Activated naive CD4-positive, alpha-beta T cell treated with anti-CD3 and anti-CD28 coated beads, Interleukin-2, amount 50 U/mL, for 24 hours (primary cell): ENCODE data around the gene HYDIN.

ENCODE experiments used
- H3K27ac Mint-ChIP-seq: one replicate; pipeline ENCODE4 v1.8.0; 2021; ENCODE audit warnings: mild to moderate bottlenecking, mixed read lengths
- H3K27me3 Mint-ChIP-seq: one replicate; pipeline ENCODE4 v1.8.0; 2021; ENCODE audit warnings: mixed read lengths
- H3K36me3 Mint-ChIP-seq: one replicate; pipeline ENCODE4 v1.8.0; 2021; ENCODE audit warnings: mixed read lengths
- H3K4me1 Mint-ChIP-seq: one replicate; pipeline ENCODE4 v1.8.0; 2021; ENCODE audit warnings: mixed read lengths
- H3K4me3 Mint-ChIP-seq: one replicate; pipeline ENCODE4 v1.8.0; 2021; ENCODE audit warnings: mild to moderate bottlenecking, mixed read lengths
- H3K9me3 Mint-ChIP-seq: one replicate; pipeline ENCODE4 v1.8.0; 2021; ENCODE audit warnings: mixed read lengths

HYDIN gene

DNA sequence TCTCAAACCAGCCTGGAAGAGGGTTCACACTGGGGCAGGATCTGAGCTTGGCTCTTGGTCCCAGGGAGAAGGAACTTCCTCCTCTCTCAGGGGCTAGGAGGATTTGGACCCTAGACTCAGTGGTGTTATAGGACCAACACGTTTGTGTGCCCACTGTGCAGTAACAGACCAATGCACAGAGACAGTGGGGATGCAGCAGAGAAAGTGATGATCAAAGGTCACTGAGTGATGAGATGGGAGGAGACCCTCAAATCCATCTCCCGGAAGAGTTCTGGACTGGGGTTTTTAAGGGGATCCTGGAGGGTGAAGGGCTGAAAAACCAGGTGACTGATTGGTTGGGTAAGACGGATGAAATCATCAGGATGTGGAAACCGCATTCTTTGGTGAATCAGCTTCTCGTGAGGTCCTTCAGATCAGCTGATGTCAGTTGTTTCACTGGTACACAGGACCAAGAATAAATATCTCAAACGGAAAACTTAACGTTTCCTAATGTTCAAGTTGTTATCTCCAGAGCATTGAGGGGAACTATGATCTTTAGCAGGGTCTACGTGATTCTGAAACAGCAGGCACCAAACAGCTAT lies 426.3 kb downstream of the HYDIN start:
- no peaks in the 10 kb centered on the region for H3K27me3 Mint-ChIP-seq
- H3K36me3 Mint-ChIP-seq, result peaks cover 4% of the 10 kb centered on the region
- no peak overlapping the region for H3K4me3 Mint-ChIP-seq
- no peak overlapping the region for H3K27ac Mint-ChIP-seq
- H3K9me3 Mint-ChIP-seq, result no peaks in the 10 kb centered on the region
- H3K4me1 Mint-ChIP-seq, result peaks cover 11% of the 10 kb centered on the region

DNA sequence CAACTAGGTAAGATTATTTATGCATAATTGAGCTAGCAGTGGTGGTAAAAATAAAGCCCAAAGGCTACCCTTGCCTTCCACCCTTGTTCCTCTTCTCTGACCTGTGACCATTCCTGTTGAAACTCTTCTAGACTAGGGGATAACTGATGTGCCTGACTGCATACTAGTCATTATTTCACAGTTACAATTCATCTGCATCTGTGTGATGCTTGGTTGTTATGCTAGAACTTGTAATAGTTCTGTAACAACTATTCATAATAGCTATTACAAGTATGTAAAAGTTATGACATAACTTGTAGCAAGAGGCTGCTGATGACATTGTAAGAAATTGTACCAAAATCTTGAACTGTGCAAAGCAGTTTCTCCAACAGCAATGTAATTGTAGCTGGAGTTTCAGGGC lies 427.2 kb downstream of the HYDIN start:
- Mint-ChIP-seq H3K4me1 (peaks cover 20% of the 10 kb centered on the region), H3K4me3 (no peak overlapping the region), H3K27ac (no peak overlapping the region), H3K27me3 (no peaks in the 10 kb centered on the region), H3K9me3 (no peaks in the 10 kb centered on the region), H3K36me3 (peaks cover 4% of the 10 kb centered on the region)

DNA sequence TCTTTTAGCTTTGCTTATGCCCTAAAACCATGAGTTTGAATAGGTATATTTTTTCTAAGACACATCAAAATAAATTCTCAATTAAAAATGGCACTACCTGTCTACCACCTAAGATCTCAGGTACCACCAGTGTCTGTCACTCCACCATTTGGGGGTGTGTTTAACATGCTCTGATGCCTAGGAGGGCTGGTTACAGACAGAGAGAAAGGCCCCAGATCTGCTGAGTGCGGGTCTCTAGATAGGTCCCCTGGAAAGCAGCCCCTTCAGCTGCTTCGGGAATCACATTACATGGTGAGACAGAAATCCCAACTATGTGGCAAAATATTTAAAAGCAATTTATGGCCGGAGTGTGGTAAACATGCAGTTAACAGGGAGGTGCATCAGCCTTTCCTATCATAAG lies 428.9 kb downstream of the HYDIN start:
- H3K4me1 Mint-ChIP-seq, result peaks cover 34% of the 10 kb centered on the region
- H3K27me3 Mint-ChIP-seq, result no peaks in the 10 kb centered on the region
- peaks cover 4% of the 10 kb centered on the region for H3K36me3 Mint-ChIP-seq
- no peak overlapping the region for H3K27ac Mint-ChIP-seq
- no peaks in the 10 kb centered on the region for H3K9me3 Mint-ChIP-seq
- peak overlapping the region; percentile 93 for H3K4me3 Mint-ChIP-seq

DNA sequence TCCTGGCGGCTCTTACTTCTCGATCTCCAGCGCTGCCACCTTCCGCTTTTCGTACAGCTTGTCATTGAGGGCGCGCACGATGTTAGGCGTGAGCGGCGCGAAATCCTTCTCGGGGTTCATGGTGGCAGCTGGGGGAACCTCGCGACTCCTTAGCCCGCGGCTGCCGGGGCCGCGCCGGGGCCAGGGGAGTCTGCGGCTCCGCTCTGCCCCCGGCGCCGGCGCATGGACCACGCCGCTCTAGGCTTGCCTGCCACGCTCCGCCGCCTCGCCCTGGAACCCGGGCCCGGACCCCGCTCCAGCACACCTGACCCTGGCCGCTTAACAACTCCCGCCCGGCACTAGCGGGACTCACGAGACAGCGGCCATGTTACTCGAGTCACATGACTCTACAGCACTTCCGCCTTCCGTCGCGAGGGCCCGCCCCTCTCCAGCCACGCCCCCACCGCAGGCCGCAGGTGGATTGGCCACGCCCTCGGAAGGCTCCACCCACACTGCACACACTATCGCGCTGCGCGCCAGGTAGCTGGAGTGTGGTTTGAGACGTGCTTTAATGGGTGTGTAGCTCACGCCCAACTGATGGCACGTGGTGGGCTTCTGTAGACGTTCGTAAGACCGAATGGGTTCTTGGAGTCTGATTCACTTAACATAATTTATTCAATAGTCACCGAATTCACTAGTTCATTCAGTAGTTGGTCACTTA lies 429.6 kb downstream of the HYDIN start, which contains the start of gene VAC14:
VAC14 (minus strand) TSS at position 378 of the 700 bp plus-strand sequence; CDS start at position 120, 258 bp downstream.
- no peaks in the 10 kb centered on the region for H3K27me3 Mint-ChIP-seq
- H3K27ac Mint-ChIP-seq, result peak within 1 kb of the TSS; percentile 86
- no peaks in the 10 kb centered on the region for H3K9me3 Mint-ChIP-seq
- peaks cover 4% of the 10 kb centered on the region for H3K36me3 Mint-ChIP-seq
- peaks cover 37% of the 10 kb centered on the region for H3K4me1 Mint-ChIP-seq
- peak within 1 kb of the TSS; percentile 93 for H3K4me3 Mint-ChIP-seq

DNA sequence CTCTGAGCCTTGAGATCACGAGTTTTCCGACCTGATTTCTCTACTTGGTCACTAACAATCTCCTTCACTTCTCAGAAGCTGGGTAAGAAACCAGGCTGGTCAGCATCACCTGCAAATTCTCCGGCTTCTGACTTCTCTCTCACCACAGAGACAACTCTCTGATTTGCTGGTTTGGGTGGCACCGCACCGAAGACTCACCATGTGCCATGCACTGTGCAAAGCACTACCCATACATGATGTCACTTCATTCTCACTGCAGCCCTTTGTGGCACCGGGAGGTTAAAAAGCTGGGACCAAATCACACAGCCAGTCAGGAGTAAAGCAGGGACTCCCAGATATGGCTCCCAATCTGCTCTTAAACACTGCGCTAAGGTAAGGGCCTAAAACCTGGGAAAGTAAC lies 430.2 kb downstream of the HYDIN start:
- Mint-ChIP-seq H3K4me1 (peaks cover 39% of the 10 kb centered on the region), H3K9me3 (no peaks in the 10 kb centered on the region)

DNA sequence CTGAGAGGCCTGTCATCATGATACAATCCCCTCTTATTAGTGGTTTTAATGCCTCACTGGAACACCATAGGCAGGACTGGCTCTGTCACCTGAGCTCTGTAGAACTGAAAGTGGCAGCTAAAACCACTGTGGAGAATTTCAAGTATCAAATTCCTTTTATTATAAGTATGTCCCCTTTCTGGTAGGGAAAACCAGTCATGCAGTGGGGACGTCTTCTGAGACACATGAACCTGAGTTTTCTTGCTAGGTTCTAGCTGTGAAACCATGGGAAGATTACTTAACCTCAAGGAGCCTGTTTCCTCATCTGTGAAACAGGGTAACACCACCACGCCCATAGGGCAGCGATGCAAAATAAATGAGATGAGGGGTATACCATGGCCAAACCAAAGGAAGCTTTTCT lies 434.2 kb downstream of the HYDIN start:
- H3K4me3 Mint-ChIP-seq, result no peak overlapping the region
- H3K27me3 Mint-ChIP-seq, result no peaks in the 10 kb centered on the region
- H3K4me1 Mint-ChIP-seq, result peaks cover 43% of the 10 kb centered on the region

More for the DNA sequence above, 430.2 kb downstream of the HYDIN start:
- Mint-ChIP-seq H3K27me3 (no peaks in the 10 kb centered on the region), H3K4me3 (peak overlapping the region; percentile 93), H3K36me3 (peaks cover 4% of the 10 kb centered on the region), H3K27ac (peak overlapping the region; percentile 77)

DNA sequence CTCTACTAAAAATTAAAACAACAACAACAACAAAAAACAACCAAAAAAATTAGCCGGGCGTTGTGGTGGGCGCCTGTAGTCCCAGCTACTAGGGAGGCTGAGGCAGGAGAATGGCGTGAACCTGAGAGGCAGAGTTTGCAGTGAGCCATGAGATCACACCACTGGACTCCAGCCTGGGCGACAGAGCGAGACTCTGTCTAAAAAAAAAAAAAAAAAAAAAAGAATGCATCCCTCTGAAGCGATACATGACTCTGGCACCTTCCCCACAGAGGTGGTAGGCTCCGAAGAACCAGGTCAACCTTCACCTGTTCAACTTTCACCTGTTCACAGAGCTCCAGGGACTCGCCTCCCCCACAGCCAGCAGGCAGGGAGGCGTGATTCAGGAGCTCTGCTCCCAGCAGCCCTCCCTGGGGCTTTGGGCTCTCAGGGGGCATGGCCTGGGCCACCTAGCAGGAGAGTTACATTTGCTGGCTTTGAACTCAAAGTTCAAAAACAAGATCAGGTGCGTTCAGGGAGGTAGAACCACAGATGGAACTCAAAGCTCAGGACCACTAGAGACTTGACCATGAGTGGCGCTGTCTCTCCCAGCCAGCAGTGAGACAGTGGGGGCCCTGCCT lies 435.1 kb downstream of the HYDIN start:
- Mint-ChIP-seq H3K4me1 (peaks cover 41% of the 10 kb centered on the region), H3K27me3 (no peaks in the 10 kb centered on the region), H3K4me3 (no peak overlapping the region), H3K9me3 (no peaks in the 10 kb centered on the region), H3K36me3 (no peaks in the 10 kb centered on the region), H3K27ac (no peak overlapping the region)

More for the DNA sequence above, 434.2 kb downstream of the HYDIN start:
- Mint-ChIP-seq H3K36me3 (no peaks in the 10 kb centered on the region), H3K27ac (no peak overlapping the region), H3K9me3 (no peaks in the 10 kb centered on the region)

DNA sequence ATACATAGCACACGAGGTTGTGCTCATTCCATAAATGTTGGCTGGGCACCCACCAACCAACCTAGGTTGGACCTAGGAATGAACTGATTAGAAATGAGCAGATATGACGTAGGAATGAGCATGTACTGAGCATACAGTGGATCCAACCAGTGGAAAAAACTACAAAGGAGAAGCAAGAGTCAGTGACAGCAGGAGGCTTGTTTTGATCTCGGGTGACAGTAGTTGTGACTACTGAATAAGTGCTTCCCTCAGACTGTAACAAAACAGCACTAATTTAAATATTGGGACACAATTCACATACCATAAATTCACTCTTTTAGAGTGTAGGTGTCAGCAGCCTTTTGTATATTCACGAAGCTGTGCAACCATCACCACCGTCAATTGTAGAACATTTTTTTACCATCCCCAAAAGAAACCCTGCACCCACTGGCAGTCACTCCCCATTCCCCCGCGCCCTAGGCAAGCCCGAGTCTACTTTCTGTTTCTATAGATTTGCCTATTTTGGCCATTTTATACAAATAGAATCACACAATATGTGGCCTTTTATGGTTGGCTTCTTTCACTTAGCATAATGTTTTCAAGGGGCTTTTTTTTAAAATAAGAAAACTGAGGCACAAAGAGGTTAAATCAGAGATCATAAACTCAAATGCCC lies 436.5 kb downstream of the HYDIN start:
- Mint-ChIP-seq H3K27ac (no peak overlapping the region), H3K27me3 (no peaks in the 10 kb centered on the region), H3K4me3 (no peak overlapping the region), H3K4me1 (peaks cover 35% of the 10 kb centered on the region), H3K9me3 (no peaks in the 10 kb centered on the region), H3K36me3 (no peaks in the 10 kb centered on the region)

DNA sequence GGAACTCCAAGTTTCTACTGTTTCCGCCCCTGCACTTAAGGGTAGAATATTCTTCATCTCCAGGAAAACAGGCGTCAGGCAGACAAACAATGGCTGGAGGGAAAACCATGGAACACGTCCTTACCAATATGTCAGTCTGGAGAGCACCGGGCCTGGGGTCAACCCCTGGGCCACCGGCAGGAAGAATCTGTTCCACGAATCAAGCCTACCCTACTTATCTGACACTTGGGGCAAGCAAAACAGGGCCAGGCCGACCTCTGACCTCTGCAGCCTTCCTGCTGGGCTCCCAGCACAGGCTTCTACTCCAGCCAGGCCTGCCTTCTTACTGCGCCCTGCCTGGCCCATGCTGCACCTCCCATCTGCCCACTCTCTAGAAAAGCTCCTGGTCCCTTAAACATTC lies 439.7 kb downstream of the HYDIN start:
- Mint-ChIP-seq H3K4me3 (no peak overlapping the region), H3K4me1 (peaks cover 11% of the 10 kb centered on the region), H3K36me3 (no peaks in the 10 kb centered on the region), H3K27ac (no peak overlapping the region), H3K9me3 (no peaks in the 10 kb centered on the region), H3K27me3 (no peaks in the 10 kb centered on the region)

DNA sequence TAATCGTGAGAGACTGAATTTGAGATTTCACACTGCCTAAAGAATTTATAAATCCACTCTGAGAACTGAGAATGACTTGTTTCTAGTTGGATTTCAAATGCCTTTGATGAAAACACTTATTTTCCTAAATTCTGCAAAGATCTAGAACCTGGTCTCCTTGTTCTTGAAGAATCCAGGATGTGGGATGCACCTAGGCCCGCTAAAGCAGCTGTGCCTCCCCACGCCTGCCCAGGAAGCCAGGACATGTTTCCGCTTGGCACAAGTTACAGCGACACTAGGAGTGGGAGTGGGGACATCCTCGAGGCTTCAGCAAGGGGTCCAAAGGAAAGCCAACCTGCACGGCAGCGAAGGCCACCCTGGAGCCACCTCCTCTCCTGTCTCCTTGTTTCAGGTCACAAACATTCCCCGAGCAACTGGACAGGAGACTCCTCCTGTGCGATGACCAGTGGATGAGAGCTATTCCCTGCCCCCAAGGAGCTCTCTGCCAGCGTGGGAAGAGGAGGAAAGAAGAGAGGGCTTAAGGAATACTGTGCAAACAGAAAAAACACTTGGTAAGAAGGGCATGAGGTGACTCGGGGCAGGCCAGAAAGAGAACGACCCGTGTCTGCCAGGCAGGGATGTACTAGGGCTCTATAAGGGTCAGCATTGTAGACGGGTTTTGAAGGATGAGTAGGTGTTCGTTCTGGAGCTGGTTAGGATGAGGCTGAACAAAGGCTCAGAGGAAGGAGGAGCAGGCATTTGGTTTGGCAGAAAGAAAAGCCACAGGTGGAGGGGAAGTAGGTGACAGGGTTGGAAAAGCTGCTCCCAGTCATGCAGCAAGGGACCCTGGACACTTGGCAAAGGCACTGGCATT lies 440.7 kb downstream of the HYDIN start:
- Mint-ChIP-seq H3K36me3 (peaks cover 2% of the 10 kb centered on the region), H3K4me3 (no peak overlapping the region), H3K27ac (no peak overlapping the region), H3K27me3 (no peaks in the 10 kb centered on the region), H3K4me1 (peaks cover 10% of the 10 kb centered on the region), H3K9me3 (no peaks in the 10 kb centered on the region)

DNA sequence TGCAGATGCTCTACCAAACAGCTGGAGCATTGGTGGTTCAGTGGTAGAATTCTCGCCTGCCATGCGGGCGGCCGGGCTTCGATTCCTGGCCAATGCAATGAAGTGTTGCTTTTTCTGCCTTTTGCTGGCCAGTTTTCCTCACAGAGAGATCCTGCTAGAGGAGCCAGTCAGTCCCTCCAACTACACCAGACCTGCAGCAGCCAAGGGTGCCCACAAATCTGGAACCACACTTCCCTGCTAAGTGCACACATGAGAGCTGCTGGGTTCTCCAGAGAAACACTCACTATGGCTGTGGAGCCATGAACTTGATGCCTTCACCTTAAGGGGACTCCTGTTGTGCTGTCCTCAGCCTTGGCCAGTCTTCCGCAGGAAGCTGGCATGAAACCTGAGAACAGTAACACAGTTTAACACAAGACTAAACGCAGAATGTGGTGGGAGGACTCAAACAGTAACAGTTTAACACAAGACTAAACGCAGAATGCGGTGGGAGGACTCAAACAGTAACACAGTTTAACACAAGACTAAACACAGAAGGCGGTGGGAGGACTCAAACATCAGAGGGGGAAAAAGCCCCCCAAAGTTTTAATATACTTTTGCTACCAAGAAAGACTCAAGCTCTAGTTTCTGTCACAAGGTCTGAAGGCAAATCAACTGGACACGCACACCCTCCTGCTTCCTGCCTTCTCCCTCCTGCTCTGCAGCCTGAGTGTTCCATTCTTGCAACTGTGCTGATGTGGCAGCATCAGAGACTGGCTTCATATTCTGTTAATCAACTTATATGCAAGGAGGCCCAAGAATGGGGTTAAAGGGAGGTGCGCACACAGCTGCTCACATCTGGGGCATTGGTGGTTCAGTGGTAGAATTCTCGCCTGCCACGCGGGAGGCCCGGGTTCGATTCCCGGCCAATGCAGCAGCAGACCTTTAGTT lies 441.6 kb downstream of the HYDIN start:
- peaks cover 5% of the 10 kb centered on the region for H3K36me3 Mint-ChIP-seq
- H3K27me3 Mint-ChIP-seq, result no peaks in the 10 kb centered on the region
- H3K4me1 Mint-ChIP-seq, result peaks cover 10% of the 10 kb centered on the region
- no peak overlapping the region for H3K27ac Mint-ChIP-seq
- no peaks in the 10 kb centered on the region for H3K9me3 Mint-ChIP-seq
- no peak overlapping the region for H3K4me3 Mint-ChIP-seq

DNA sequence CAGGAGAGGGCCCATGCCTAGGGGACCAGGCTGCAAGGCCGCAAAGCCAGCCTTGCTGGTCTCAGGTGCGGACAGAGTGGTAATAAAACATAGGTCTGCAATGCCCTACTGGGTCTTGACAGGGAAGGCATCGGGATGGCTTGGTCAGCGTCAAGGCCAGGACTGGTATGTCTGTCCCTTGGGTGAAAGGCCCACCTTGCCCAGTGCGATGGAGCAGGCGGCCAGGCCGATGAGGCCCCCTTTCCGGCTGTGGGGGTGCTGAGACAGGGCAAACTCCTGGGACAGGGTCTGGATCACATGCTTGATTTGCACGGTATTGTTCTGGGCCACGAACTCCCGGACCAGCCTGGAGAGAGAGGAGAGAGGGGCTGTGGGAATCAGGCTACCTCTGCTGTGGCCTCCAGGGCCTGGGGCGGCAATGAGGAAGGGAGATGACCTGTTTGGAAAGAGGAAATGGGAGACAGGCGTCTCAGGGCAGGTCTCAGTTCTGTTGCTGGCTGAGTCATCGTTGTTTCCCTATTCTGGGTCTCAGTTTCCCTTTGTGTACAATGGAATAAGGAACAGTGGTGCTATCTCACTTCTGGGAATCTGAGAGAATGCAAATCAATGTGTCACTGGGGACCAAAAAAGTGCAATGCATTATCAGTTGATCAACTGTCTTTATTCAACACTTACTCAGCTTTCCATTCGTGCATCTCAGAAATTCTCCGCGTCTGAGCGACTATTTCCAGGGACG lies 444.3 kb downstream of the HYDIN start:
- Mint-ChIP-seq H3K36me3 (peaks cover 13% of the 10 kb centered on the region), H3K9me3 (no peaks in the 10 kb centered on the region), H3K4me1 (peaks cover 7% of the 10 kb centered on the region), H3K27me3 (no peaks in the 10 kb centered on the region), H3K27ac (no peak overlapping the region), H3K4me3 (no peak overlapping the region)

DNA sequence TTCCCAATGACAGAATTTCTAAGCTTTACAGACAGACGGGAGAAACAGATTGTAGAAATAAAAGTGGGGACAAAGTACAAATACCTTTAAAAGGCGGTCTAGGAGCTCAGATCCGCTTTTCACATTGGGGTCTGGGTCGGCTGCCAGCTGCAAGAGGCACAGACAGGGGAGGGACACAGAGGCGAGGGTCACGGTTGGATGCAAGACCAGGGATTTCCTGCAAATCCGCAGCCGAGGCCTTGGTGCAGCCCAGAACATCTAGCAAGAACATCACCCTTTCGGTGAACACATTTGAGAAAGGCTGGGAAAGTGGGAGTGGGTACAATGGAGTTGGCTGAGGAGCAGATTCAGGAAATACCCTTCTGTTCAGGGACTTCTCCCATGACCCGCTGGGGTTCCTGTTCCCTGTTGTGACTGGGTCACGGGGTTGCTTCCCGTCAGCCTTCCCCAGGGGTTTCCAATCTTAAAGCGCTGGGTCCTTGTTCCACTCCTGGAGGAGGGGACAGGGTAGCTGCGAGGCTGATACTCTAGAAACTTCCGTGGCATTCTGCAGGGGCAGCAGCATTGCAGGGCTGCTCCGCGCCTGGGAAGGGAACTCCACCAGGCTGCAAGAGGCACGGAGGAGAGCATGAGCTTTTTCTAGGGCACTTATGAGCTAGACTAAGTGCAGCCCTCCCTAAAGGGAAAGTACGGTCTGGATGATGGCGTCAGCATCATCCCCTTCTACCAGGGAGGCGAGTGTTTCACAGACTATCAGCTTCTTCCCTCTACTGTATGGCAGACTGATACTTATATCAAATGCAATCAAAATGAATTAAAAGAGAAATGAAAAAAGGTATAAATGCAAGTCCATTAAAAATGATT lies 445.6 kb downstream of the HYDIN start:
- Mint-ChIP-seq H3K9me3 (no peaks in the 10 kb centered on the region), H3K27ac (no peak overlapping the region), H3K27me3 (no peaks in the 10 kb centered on the region), H3K36me3 (peaks cover 19% of the 10 kb centered on the region), H3K4me1 (peaks cover 2% of the 10 kb centered on the region), H3K4me3 (no peak overlapping the region)
